Right forelimb (tissue), 1 donor: ENCODE measurements around the gene SNRNP48.

Experiments
- DNase-seq: peaks from one replicate; pipeline ENCODE4 v3.0.0-alpha.2; 2018

Gene SNRNP48

GRCh38 chr6:7589949-7590917 lies at the start of gene SNRNP48:
Gene SNRNP48, plus strand, starts transcription at chr6:7590198. Its CDS starts 60 bp downstream, at chr6:7590258.
- DNase-seq, result peak; percentile 96

- DNase-seq, result no peak
These were observed 49.4 kb upstream of the SNRNP48 start for GRCh38 chr6:7540595-7540994.

- peak; percentile 56 for DNase-seq
These were observed 48.6 kb upstream of the SNRNP48 start, which contains the start of gene DSP for GRCh38 chr6:7541175-7542064. Gene DSP, plus strand, starts transcription at chr6:7541671. Its CDS starts 245 bp downstream, at chr6:7541916.

- DNase-seq, result peak; percentile 63
These were observed 47.7 kb upstream of the SNRNP48 start for GRCh38 chr6:7542065-7542873.

GRCh38 chr6:7542874-7543624 lies 46.9 kb upstream of the SNRNP48 start:
- DNase-seq, result peak; percentile 60

GRCh38 chr6:7543789-7544424 lies 46.1 kb upstream of the SNRNP48 start:
- no peak for DNase-seq

- no peak for DNase-seq
These were observed 45.4 kb upstream of the SNRNP48 start for GRCh38 chr6:7544597-7544996.

GRCh38 chr6:7545316-7546019 lies 44.5 kb upstream of the SNRNP48 start:
- DNase-seq, result no peak

- no peak for DNase-seq
These were observed 44.0 kb upstream of the SNRNP48 start for GRCh38 chr6:7546020-7546369.

GRCh38 chr6:7546383-7546782 lies 43.6 kb upstream of the SNRNP48 start:
- DNase-seq, result no peak

- DNase-seq, result no peak
These were observed 43.1 kb upstream of the SNRNP48 start for GRCh38 chr6:7546896-7547295.

GRCh38 chr6:7547315-7547714 lies 42.7 kb upstream of the SNRNP48 start:
- no peak for DNase-seq

- DNase-seq, result no peak
These were observed 39.6 kb upstream of the SNRNP48 start for GRCh38 chr6:7550433-7550801.

- DNase-seq, result no peak
These were observed 35.3 kb upstream of the SNRNP48 start for GRCh38 chr6:7554533-7555275.

GRCh38 chr6:7555671-7556070 lies 34.3 kb upstream of the SNRNP48 start:
- DNase-seq, result no peak

- no peak for DNase-seq
These were observed 33.4 kb upstream of the SNRNP48 start for GRCh38 chr6:7556394-7557106.

GRCh38 chr6:7557652-7558051 lies 32.3 kb upstream of the SNRNP48 start:
- DNase-seq, result no peak

- DNase-seq, result no peak
These were observed 31.2 kb upstream of the SNRNP48 start for GRCh38 chr6:7558781-7559180.

- no peak for DNase-seq
These were observed 30.8 kb upstream of the SNRNP48 start for GRCh38 chr6:7559196-7559595.
